GM12878 (cell line): ENCODE measurements around the gene FUBP3. TPM values are rescaled to one million over a fixed set of nuclear protein-coding genes. Genes with fewer than 3 reads are reported as not detected.
A peak's percentile ranks its signal among the peaks of the same experiment; 100 is the strongest.

Experiments
- BACH1 ChIP-seq: fragments of 450-650 bp; IDR thresholded peaks from 2 replicates; pipeline ENCODE4 v1.6.1; 2017; ENCODE audit warnings: mild to moderate bottlenecking, borderline replicate concordance
- BMI1 ChIP-seq: fragments of 450-650 bp; IDR thresholded peaks from 2 replicates; pipeline ENCODE4 v1.6.1; 2016; ENCODE audit warnings: mild to moderate bottlenecking, moderate library complexity, borderline replicate concordance
- CHD1 ChIP-seq: IDR thresholded peaks from 2 replicates; pipeline ENCODE4 v1.6.1; 2012; ENCODE audit warnings: low read depth, low read length, improper control_type of control experiment
- CREM ChIP-seq: IDR thresholded peaks from 2 replicates; pipeline ENCODE4 v1.6.1; 2014; ENCODE audit warnings: antibody characterized with exemption, low read depth
- EGR1 ChIP-seq, 2 experiments: IDR thresholded peaks; 1 replicate in 1 of 2; 2 replicates in 1 of 2; pipeline ENCODE4 v1.6.1; 2011 to 2012; ENCODE audit warnings: low read depth in 2 of 2, low read length in 2 of 2, borderline replicate concordance in 1 of 2, mild to moderate bottlenecking in 1 of 2, moderate library complexity in 1 of 2
- GATAD2B ChIP-seq: fragments of 450-650 bp; conservative IDR thresholded peaks from 2 replicates; pipeline ENCODE4 v1.6.1; 2017; ENCODE audit warnings: low read depth, mild to moderate bottlenecking, moderate library complexity
- HDAC2 ChIP-seq: fragments of 200-600 bp; sonication (generic); IDR thresholded peaks from 2 replicates; pipeline ENCODE4 v1.6.1; 2017
- IKZF2 ChIP-seq, 2 experiments: fragments of 450-650 bp; IDR thresholded peaks; 2 replicates each; pipeline ENCODE4 v1.6.1; 2017; ENCODE audit warnings: mild to moderate bottlenecking in 2 of 2, moderate library complexity in 2 of 2
- KLF5 ChIP-seq: fragments of 450-650 bp; IDR thresholded peaks from 2 replicates; pipeline ENCODE4 v1.6.1; 2014; ENCODE audit warnings: mild to moderate bottlenecking; ENCODE audit not compliant: partially characterized antibody
- LARP7 ChIP-seq: fragments of 450-650 bp; IDR thresholded peaks from 2 replicates; pipeline ENCODE4 v1.6.1; 2017; ENCODE audit warnings: mild to moderate bottlenecking
- MEF2B ChIP-seq: fragments of 450-650 bp; IDR thresholded peaks from 2 replicates; pipeline ENCODE4 v1.6.1; 2018; ENCODE audit warnings: mild to moderate bottlenecking, moderate library complexity; ENCODE audit not compliant: partially characterized antibody, poor library complexity, severe bottlenecking
- MLLT1 ChIP-seq: fragments of 450-650 bp; IDR thresholded peaks from 2 replicates; pipeline ENCODE4 v1.6.1; 2016; ENCODE audit warnings: mild to moderate bottlenecking
- NFYB ChIP-seq: IDR thresholded peaks from 2 replicates; pipeline ENCODE4 v1.6.1; 2011; ENCODE audit warnings: low read depth, mild to moderate bottlenecking, low read length, improper control_type of control experiment, moderate library complexity; ENCODE audit not compliant: insufficient read depth
- PML ChIP-seq: IDR thresholded peaks from 2 replicates; pipeline ENCODE4 v1.6.1; 2012; ENCODE audit warnings: low read length, inconsistent platforms
- POLR2AphosphoS5 ChIP-seq: IDR thresholded peaks from 2 replicates; pipeline ENCODE4 v1.6.1; 2011; ENCODE audit warnings: mild to moderate bottlenecking, low read length, inconsistent platforms
- SP1 ChIP-seq: IDR thresholded peaks from one replicate; pipeline ENCODE4 v1.6.1; 2011; ENCODE audit warnings: low read depth, low read length
- SREBF2 ChIP-seq: IDR thresholded peaks from 2 replicates; pipeline ENCODE4 v1.6.1; 2012; ENCODE audit warnings: mild to moderate bottlenecking, low read length
- TAF1 ChIP-seq: IDR thresholded peaks from 2 replicates; pipeline ENCODE4 v1.6.1; 2011; ENCODE audit warnings: mild to moderate bottlenecking, low read depth, low read length, borderline replicate concordance
- TCF12 ChIP-seq: IDR thresholded peaks from 2 replicates; pipeline ENCODE4 v1.6.1; 2011; ENCODE audit warnings: low read depth, mild to moderate bottlenecking, low read length
- USF2 ChIP-seq: IDR thresholded peaks from 2 replicates; pipeline ENCODE4 v1.6.1; 2011; ENCODE audit warnings: low read depth, low read length, improper control_type of control experiment, borderline replicate concordance
- ZNF217 ChIP-seq: fragments of 450-650 bp; IDR thresholded peaks from 2 replicates; pipeline ENCODE4 v1.6.1; 2017; ENCODE audit warnings: antibody characterized with exemption, mild to moderate bottlenecking
- ZNF24 ChIP-seq: fragments of 450-650 bp; IDR thresholded peaks from 2 replicates; pipeline ENCODE4 v1.6.1; 2017; ENCODE audit warnings: antibody characterized with exemption, mild to moderate bottlenecking
- polyA plus RNA-seq, 11 experiments: library from polyadenylated mRNA; depleted of rRNA in 4 of 11; unstranded in 6 of 11; stranded (reverse) in 5 of 11; fragments of >200 nt; fragmentation: Nextera tagmentation in 4 of 11; fragmentation: Illumina TruSeq in 1 of 11; extraction: Ambion mirVana in 4 of 11; extraction: Trizol in 1 of 11; gene quantifications; 1 replicate in 1 of 11; 2 replicates in 10 of 11; pipeline versions ENCODE4 v1.2.1 to v1.2.3, GENCODE V29; 2011 to 2016; ENCODE audit warnings: inconsistent platforms in 2 of 11, missing spikeins in 2 of 11, low read depth in 1 of 11
- total RNA-seq, 4 experiments: library from RNA; depleted of rRNA in 3 of 4; stranded (reverse); fragments of >200 nt in 3 of 4; fragmentation: Illumina TruSeq in 1 of 4; extraction: Trizol in 1 of 4; gene quantifications; 2 replicates each; pipeline versions ENCODE4 v1.2.1 to v1.2.3, GENCODE V29; 2013 to 2021
- TF ChIP-seq, protein P1 (sequence below): fragments of 450-650 bp; IDR thresholded peaks from 2 replicates; pipeline ENCODE4 v1.6.1; 2017; ENCODE audit warnings: mild to moderate bottlenecking, moderate library complexity
- TF ChIP-seq, protein P2 (sequence below): IDR thresholded peaks from 2 replicates; pipeline ENCODE4 v1.6.1; 2012; ENCODE audit warnings: low read depth, low read length, improper control_type of control experiment

FUBP3 gene
- total and polyA plus RNA-seq, 10 of the 15 experiments (the other 5 are each of a cell fraction or from before 2014, with no cell fraction given), result 2.4 to 49.4 (median 37.2) TPM

GRCh38 chr9:130578865-130579737 is at the start of gene FUBP3 (continued):
- TF ChIP-seq SREBF2 (peak; percentile 37; the same call in 1 of the 2 replicates), CREM (peak; percentile 51; the same call in 1 of the 2 replicates), ZNF217 (0 out of 2 replicates have a peak, but pooled peaks have one; percentile 38), CHD1 (no peak), TAF1 (peak; percentile 77; the same call in 1 of the 2 replicates), BACH1 (no peak), SP1 (peak; percentile 57), KLF5 (no peak), ZNF24 (peak; percentile 39; the same call in 1 of the 2 replicates), TCF12 (peak; percentile 91), MLLT1 (no peak), MEF2B (peak; percentile 49), LARP7 (peak; percentile 56), EGR1 (IDR thresholded peaks at IDR 0.05; ENCODE audit: borderline replicate concordance in 1 of 2, low read depth in 2 of 2, low read length in 2 of 2) (peak; percentile 43 to 87), PML (peak; percentile 79; the same call in 1 of the 2 replicates), IKZF2 (IDR thresholded peaks at IDR 0.05) (peak in 1 of 2 experiments; percentile 20; a peak in 1 of 4 replicates), GATAD2B (peak; percentile 29; the same call in 1 of the 2 replicates), POLR2AphosphoS5 (peak; percentile 88), HDAC2 (no peak), NFYB (0 out of 2 replicates have a peak, but pooled peaks have one; percentile 41), USF2 (peak; percentile 83), BMI1 (no peak)
- TF ChIP-seq, protein P1, sequence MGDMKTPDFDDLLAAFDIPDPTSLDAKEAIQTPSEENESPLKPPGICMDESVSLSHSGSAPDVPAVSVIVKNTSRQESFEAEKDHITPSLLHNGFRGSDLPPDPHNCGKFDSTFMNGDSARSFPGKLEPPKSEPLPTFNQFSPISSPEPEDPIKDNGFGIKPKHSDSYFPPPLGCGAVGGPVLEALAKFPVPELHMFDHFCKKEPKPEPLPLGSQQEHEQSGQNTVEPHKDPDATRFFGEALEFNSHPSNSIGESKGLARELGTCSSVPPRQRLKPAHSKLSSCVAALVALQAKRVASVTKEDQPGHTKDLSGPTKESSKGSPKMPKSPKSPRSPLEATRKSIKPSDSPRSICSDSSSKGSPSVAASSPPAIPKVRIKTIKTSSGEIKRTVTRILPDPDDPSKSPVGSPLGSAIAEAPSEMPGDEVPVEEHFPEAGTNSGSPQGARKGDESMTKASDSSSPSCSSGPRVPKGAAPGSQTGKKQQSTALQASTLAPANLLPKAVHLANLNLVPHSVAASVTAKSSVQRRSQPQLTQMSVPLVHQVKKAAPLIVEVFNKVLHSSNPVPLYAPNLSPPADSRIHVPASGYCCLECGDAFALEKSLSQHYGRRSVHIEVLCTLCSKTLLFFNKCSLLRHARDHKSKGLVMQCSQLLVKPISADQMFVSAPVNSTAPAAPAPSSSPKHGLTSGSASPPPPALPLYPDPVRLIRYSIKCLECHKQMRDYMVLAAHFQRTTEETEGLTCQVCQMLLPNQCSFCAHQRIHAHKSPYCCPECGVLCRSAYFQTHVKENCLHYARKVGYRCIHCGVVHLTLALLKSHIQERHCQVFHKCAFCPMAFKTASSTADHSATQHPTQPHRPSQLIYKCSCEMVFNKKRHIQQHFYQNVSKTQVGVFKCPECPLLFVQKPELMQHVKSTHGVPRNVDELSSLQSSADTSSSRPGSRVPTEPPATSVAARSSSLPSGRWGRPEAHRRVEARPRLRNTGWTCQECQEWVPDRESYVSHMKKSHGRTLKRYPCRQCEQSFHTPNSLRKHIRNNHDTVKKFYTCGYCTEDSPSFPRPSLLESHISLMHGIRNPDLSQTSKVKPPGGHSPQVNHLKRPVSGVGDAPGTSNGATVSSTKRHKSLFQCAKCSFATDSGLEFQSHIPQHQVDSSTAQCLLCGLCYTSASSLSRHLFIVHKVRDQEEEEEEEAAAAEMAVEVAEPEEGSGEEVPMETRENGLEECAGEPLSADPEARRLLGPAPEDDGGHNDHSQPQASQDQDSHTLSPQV, result no peak
- TF ChIP-seq, protein P2, sequence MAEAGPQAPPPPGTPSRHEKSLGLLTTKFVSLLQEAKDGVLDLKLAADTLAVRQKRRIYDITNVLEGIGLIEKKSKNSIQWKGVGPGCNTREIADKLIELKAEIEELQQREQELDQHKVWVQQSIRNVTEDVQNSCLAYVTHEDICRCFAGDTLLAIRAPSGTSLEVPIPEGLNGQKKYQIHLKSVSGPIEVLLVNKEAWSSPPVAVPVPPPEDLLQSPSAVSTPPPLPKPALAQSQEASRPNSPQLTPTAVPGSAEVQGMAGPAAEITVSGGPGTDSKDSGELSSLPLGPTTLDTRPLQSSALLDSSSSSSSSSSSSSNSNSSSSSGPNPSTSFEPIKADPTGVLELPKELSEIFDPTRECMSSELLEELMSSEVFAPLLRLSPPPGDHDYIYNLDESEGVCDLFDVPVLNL, result no peak
